ENCODE data around the gene RTF2. TPM values are rescaled to one million over a fixed set of nuclear protein-coding genes. Genes with fewer than 3 reads are reported as not detected.

Gene RTF2, protein sequence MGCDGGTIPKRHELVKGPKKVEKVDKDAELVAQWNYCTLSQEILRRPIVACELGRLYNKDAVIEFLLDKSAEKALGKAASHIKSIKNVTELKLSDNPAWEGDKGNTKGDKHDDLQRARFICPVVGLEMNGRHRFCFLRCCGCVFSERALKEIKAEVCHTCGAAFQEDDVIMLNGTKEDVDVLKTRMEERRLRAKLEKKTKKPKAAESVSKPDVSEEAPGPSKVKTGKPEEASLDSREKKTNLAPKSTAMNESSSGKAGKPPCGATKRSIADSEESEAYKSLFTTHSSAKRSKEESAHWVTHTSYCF
- total RNA-seq (90.9 TPM), polyA plus RNA-seq (ENCODE audit: insufficient read depth in 1 of 8, insufficient read length in 8 of 8, low replicate concordance in 1 of 8) (100 to 1,000 TPM; 104 to 130 (median 115) TPM)
- long read RNA-seq, donor 1, transcript RTF2-207 (3 exons, 2,193 nt) = minor isoform, 8 of 31 reads
- long read RNA-seq, donor 1, transcript RTF2-202 (9 exons, 2,212 nt) = major isoform, 17 of 31 reads
- long read RNA-seq, donor 1, partial matches to known transcripts = 6 of 31 reads
- long read RNA-seq, donor 1, other reads (novel, unspliced or antisense) = 0 of 31 reads
- long read RNA-seq, donor 2, transcript RTF2-202 (9 exons, 2,212 nt) = major isoform, 5 of 6 reads
- long read RNA-seq, donor 2, partial matches to known transcripts = 0 of 6 reads
- long read RNA-seq, donor 2, other reads (novel, unspliced or antisense) = 0 of 6 reads
- long read RNA-seq, donor 3, transcript RTF2-202 (9 exons, 2,212 nt) = major isoform, 34 of 43 reads
- long read RNA-seq, donor 3, partial matches to known transcripts = 5 of 43 reads
- long read RNA-seq, donor 3, other reads (novel, unspliced or antisense) = 0 of 43 reads
- long read RNA-seq, donor 4, transcript RTF2-202 (9 exons, 2,212 nt) = major isoform, 13 of 13 reads
- long read RNA-seq, donor 4, partial matches to known transcripts = 0 of 13 reads
- long read RNA-seq, donor 4, other reads (novel, unspliced or antisense) = 0 of 13 reads
- long read RNA-seq, donor 5, transcript RTF2-202 (9 exons, 2,212 nt) = major isoform, 66 of 172 reads
- long read RNA-seq, donor 5, transcript RTF2-207 (3 exons, 2,193 nt) = minor isoform, 37 of 172 reads
- long read RNA-seq, donor 5, partial matches to known transcripts = 58 of 172 reads
- long read RNA-seq, donor 5, other reads (novel, unspliced or antisense) = 10 of 172 reads
- long read RNA-seq, donor 6, transcript RTF2-202 (9 exons, 2,212 nt) = major isoform, 64 of 111 reads
- long read RNA-seq, donor 6, transcript RTF2-207 (3 exons, 2,193 nt) = minor isoform, 8 of 111 reads
- long read RNA-seq, donor 6, partial matches to known transcripts = 34 of 111 reads
- long read RNA-seq, donor 6, other reads (novel, unspliced or antisense) = 5 of 111 reads
- long read RNA-seq, donor 7, transcript RTF2-202 (9 exons, 2,212 nt) = major isoform, 31 of 72 reads
- long read RNA-seq, donor 7, transcript RTF2-207 (3 exons, 2,193 nt) = minor isoform, 16 of 72 reads
- long read RNA-seq, donor 7, partial matches to known transcripts = 15 of 72 reads
- long read RNA-seq, donor 7, other reads (novel, unspliced or antisense) = 7 of 72 reads
- long read RNA-seq, donor 8, transcript RTF2-207 (3 exons, 2,193 nt) = minor isoform, 10 of 57 reads
- long read RNA-seq, donor 8, transcript RTF2-202 (9 exons, 2,212 nt) = major isoform, 21 of 57 reads
- long read RNA-seq, donor 8, partial matches to known transcripts = 24 of 57 reads
- long read RNA-seq, donor 8, other reads (novel, unspliced or antisense) = 0 of 57 reads
- long read RNA-seq, donor 9, transcript RTF2-207 (3 exons, 2,193 nt) = minor isoform, 11 of 62 reads
- long read RNA-seq, donor 9, transcript RTF2-202 (9 exons, 2,212 nt) = major isoform, 22 of 62 reads
- long read RNA-seq, donor 9, partial matches to known transcripts = 29 of 62 reads
- long read RNA-seq, donor 9, other reads (novel, unspliced or antisense) = 0 of 62 reads
- long read RNA-seq, donor 10, transcript RTF2-207 (3 exons, 2,193 nt) = minor isoform, 12 of 97 reads
- long read RNA-seq, donor 10, transcript RTF2-202 (9 exons, 2,212 nt) = major isoform, 34 of 97 reads
- long read RNA-seq, donor 10, partial matches to known transcripts = 43 of 97 reads
- long read RNA-seq, donor 10, other reads (novel, unspliced or antisense) = 5 of 97 reads
- long read RNA-seq, donor 11, transcript RTF2-207 (3 exons, 2,193 nt) = minor isoform, 11 of 62 reads
- long read RNA-seq, donor 11, transcript RTF2-202 (9 exons, 2,212 nt) = major isoform, 35 of 62 reads
- long read RNA-seq, donor 11, partial matches to known transcripts = 16 of 62 reads
- long read RNA-seq, donor 11, other reads (novel, unspliced or antisense) = 0 of 62 reads

DNA sequence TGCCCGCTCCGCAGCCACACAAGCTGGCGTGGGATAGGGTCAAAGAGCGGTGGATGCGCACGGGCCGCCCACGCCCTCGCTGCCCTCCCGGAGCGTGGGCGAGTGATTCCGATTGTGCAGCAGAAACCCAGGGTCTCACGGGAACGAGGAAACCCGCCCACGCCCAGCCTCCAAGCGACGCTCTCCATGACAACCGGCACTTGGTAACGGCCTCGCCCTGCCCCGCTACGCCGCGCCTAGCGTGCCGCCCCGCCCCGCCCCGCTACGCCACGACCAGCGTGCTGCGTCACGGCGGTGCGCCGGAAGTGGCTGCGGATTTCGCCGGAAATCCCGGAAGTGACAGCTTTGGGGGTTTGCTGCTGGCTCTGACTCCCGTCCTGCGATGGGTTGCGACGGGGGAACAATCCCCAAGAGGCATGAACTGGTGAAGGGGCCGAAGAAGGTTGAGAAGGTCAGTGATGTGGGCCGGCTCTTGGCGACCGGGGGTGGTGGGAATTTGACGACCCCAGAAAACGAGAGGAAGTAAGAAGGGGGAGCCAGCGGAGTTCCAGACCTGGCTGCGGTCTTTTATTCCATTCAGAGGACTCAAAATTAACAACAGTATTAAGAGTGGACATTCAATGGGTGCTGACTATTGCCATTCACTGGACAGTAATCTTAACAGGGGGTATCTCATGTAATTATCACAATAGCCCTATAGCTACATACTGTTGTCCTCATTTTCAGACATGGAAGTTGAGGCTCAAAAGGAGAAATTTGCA, at the start of gene RTF2:
Gene RTF2 (plus strand): TSS at position 312 of the 761 bp plus-strand sequence. CDS start 71 bp downstream, at position 383.
- no peaks in the 10 kb centered on the region for H3K27me3 ChIP-seq (ENCODE audit: control insufficient read depth, insufficient read depth, low read length)
- 0% methylated on average over 51 of the region's 55 CpGs for WGBS (ENCODE audit: insufficient coverage)
- peaks cover 10% of the 10 kb centered on the region for H3K4me1 ChIP-seq (ENCODE audit: control insufficient read depth, insufficient read depth, low read length)
- H3K27ac ChIP-seq (ENCODE audit: low read length) = peak within 1 kb of the TSS; percentile 84
- DNase-seq = peak; percentile 97
- peaks cover 13% of the 10 kb centered on the region for H3K36me3 ChIP-seq (ENCODE audit: control insufficient read depth, insufficient read depth, low read length)
- no peaks in the 10 kb centered on the region for H3K9me3 ChIP-seq (replicated peaks; ENCODE audit: control insufficient read depth, low read depth, low read length)
- peak within 1 kb of the TSS; percentile 96 for H3K4me3 ChIP-seq (ENCODE audit: low read length)

DNA sequence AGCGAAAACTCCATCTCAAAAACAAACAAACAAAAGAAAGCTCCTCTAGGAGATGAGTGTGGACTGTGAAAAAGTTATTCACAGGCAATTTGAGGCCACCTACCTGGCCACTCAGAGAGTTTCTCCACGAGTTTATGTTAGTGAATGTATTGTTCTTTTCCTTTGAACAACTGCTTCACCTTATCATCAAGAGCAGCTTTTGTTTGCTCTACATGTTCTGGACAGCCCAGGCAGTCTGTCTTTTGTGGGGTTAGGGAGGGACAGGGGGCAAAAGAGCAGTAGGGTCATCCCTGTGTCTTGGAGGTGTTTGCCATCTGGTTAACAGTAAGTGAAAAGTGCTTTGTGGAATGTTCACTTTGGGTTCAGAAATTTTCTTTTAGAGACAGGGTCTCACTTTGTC, 48.4 kb upstream of the RTF2 start:
- H3K4me3 ChIP-seq (ENCODE audit: low read length) = no peak overlapping the region
- no peaks in the 10 kb centered on the region for H3K27me3 ChIP-seq (ENCODE audit: control insufficient read depth, insufficient read depth, low read length)
- H3K27ac ChIP-seq (ENCODE audit: low read length) = no peak overlapping the region
- H3K9me3 ChIP-seq (replicated peaks; ENCODE audit: control insufficient read depth, low read depth, low read length) = no peaks in the 10 kb centered on the region
- no CpG with 5 or more reads among the region's 2 CpGs for WGBS (ENCODE audit: insufficient coverage)
- no peaks in the 10 kb centered on the region for H3K36me3 ChIP-seq (ENCODE audit: control insufficient read depth, insufficient read depth, low read length)
- H3K4me1 ChIP-seq (ENCODE audit: control insufficient read depth, insufficient read depth, low read length) = peaks cover 10% of the 10 kb centered on the region
- no peak for DNase-seq

DNA sequence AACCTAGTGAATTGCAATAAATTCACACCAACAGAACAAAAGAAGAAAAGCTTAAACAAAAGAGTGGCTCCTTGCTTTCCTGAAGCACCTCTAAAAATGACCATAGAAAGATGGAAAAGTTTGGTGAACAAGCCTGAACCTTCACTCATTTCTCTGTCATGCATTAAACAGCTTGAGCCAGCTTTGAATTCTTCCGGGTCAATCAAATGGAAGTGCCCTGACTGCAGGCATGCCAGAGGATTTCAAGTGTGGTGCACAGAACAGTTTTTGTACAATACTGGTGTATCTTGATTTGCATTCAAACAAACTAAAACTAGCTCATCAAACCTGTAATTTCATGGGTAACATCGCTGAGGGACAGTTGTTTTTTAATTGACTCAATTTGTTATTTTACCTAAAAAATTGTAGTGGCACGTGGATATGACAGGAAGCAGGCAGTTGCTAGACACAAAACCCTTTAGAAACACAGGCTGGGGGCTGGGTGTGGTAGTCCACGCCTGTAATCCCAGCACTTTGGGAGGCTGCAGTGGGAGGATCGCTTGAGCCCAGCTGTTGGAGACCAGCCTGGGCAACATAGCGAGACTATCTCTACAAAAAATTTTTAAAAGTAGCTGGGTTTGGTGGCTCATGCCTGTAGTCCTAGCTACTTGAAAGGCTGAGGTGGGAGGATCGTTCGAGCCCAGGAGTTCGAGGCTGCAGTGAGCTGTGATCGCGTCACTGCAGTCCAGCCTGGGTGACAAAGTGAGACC, 47.3 kb upstream of the RTF2 start:
- no peak overlapping the region for H3K27ac ChIP-seq (ENCODE audit: low read length)
- WGBS (ENCODE audit: insufficient coverage) = 100% methylated on average over 6 of the region's 11 CpGs
- no peaks in the 10 kb centered on the region for H3K9me3 ChIP-seq (replicated peaks; ENCODE audit: control insufficient read depth, low read depth, low read length)

DNA sequence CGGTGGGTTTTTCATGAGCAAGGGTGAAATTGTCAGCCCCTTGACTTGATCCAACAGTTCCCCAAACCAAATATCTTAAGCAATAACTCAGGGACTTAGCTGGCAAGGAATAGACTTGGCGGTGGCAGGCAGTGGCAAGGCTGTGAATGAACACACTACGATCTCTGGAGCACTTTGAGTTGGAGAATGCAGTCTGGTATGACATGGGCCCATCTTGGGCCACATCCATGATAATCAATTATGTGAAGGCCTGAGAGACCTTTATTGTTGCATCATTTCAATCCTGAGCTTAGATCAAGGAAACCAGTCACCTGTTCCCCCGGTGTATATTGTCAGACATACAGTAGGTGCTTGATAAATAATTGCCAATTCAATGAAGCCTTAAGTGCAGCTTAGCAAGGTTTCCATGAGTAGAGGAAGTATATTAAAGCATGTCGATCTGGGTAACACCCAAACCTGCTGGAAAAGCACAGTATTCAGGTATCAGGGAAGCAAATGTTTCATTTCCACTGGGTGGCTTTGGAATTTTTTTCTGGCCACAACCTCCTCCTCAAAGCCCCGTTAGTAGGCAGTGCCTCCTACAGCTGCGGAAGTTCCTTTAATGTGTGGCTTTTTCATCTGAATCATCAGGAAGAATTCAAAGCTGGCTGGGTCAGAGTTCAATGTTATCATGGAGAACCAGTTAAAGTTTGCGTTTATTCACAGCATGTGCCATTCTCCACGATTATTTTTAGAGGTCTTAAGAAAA, 46.2 kb upstream of the RTF2 start:
- Histone ChIP-seq H3K9me3 (replicated peaks; ENCODE audit: control insufficient read depth, low read depth, low read length) (no peaks in the 10 kb centered on the region), H3K4me3 (ENCODE audit: low read length) (no peak overlapping the region), H3K27me3 (ENCODE audit: control insufficient read depth, insufficient read depth, low read length) (no peaks in the 10 kb centered on the region), H3K4me1 (ENCODE audit: control insufficient read depth, insufficient read depth, low read length) (peaks cover 10% of the 10 kb centered on the region), H3K36me3 (ENCODE audit: control insufficient read depth, insufficient read depth, low read length) (no peaks in the 10 kb centered on the region), H3K27ac (ENCODE audit: low read length) (no peak overlapping the region)
- WGBS (ENCODE audit: insufficient coverage) = 86% methylated on average over 4 of the region's 9 CpGs
- DNase-seq = peak; percentile 32

More for the DNA sequence above, 47.3 kb upstream of the RTF2 start:
- Histone ChIP-seq H3K4me1 (ENCODE audit: control insufficient read depth, insufficient read depth, low read length) (peaks cover 10% of the 10 kb centered on the region), H3K27me3 (ENCODE audit: control insufficient read depth, insufficient read depth, low read length) (no peaks in the 10 kb centered on the region), H3K36me3 (ENCODE audit: control insufficient read depth, insufficient read depth, low read length) (no peaks in the 10 kb centered on the region), H3K4me3 (ENCODE audit: low read length) (no peak overlapping the region)
- DNase-seq = no peak

DNA sequence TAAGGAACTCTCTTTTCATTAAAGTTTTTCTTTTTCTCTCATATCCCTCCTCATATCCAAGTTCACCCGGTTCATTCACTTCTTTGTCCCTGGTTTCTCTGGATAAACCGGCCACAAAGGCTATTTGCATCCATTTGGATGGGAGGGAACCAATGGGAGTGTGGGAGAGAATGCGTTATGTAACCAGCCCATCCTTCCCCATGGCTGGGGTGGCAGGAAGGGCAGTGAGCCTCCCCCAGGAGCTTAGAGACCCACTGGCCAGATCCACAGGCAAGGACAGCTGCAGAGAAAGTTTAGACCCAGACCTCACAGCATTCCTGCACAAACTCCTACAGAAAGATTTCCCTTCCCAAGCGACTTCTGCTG, 45.6 kb upstream of the RTF2 start:
- no peak overlapping the region for H3K4me3 ChIP-seq (ENCODE audit: low read length)
- peak overlapping the region; percentile 8 for H3K27ac ChIP-seq (ENCODE audit: low read length)
- no peaks in the 10 kb centered on the region for H3K9me3 ChIP-seq (replicated peaks; ENCODE audit: control insufficient read depth, low read depth, low read length)
- peak; percentile 35 for DNase-seq
- H3K36me3 ChIP-seq (ENCODE audit: control insufficient read depth, insufficient read depth, low read length) = no peaks in the 10 kb centered on the region
- peaks cover 10% of the 10 kb centered on the region for H3K4me1 ChIP-seq (ENCODE audit: control insufficient read depth, insufficient read depth, low read length)
- WGBS (ENCODE audit: insufficient coverage) = no CpG with 5 or more reads among the region's 4 CpGs
- no peaks in the 10 kb centered on the region for H3K27me3 ChIP-seq (ENCODE audit: control insufficient read depth, insufficient read depth, low read length)

DNA sequence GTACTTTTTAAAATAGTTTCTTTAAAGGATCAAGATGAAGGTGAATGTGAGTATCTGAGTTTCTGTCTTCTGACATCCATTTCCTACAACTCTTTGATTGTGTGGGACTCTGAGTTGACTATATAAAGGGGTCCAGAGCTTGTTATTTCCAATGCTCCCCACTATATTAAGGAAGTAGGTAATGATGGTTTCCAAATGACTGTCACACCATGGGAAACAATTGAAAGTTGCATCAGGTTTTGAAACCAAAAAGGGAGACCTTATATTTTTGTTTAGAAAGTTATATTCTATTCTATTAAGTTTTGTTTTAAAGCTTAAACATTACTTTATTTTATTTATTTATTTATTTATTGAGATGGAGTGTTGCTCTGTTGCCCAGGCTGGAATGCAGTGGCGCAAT, 45.2 kb upstream of the RTF2 start:
- peaks cover 11% of the 10 kb centered on the region for H3K4me1 ChIP-seq (ENCODE audit: control insufficient read depth, insufficient read depth, low read length)

DNA sequence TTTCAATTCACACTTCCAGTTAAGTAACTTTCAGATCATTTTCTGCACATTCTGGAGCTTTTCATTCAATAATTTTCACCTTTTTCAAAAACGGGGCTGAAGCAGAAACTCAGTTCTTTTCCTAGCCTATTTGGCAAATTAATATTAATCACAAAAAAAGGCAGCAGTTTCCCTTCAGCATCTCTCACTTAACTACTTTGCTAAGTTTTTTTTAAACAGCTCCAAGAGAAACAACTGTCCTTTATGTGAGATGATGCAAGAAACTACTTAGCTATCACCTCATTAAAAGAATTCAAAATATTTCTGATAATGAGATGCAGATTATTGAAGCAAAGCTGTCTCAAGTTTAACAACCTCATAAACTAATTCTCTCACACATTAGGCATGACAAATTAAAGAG, 44.5 kb upstream of the RTF2 start:
- DNase-seq = no peak
- peaks cover 18% of the 10 kb centered on the region for H3K4me1 ChIP-seq (ENCODE audit: control insufficient read depth, insufficient read depth, low read length)
- no CpG with 5 or more reads among the region's 1 CpG for WGBS (ENCODE audit: insufficient coverage)

More for the DNA sequence above, 45.2 kb upstream of the RTF2 start:
- H3K27ac ChIP-seq (ENCODE audit: low read length) = no peak overlapping the region
- no peak overlapping the region for H3K4me3 ChIP-seq (ENCODE audit: low read length)
- no peaks in the 10 kb centered on the region for H3K9me3 ChIP-seq (replicated peaks; ENCODE audit: control insufficient read depth, low read depth, low read length)
- H3K36me3 ChIP-seq (ENCODE audit: control insufficient read depth, insufficient read depth, low read length) = no peaks in the 10 kb centered on the region
- WGBS (ENCODE audit: insufficient coverage) = no CpG with 5 or more reads among the region's 1 CpG
- H3K27me3 ChIP-seq (ENCODE audit: control insufficient read depth, insufficient read depth, low read length) = no peaks in the 10 kb centered on the region
- no peak for DNase-seq

More for the DNA sequence above, 44.5 kb upstream of the RTF2 start:
- Histone ChIP-seq H3K27ac (ENCODE audit: low read length) (no peak overlapping the region), H3K27me3 (ENCODE audit: control insufficient read depth, insufficient read depth, low read length) (no peaks in the 10 kb centered on the region), H3K9me3 (replicated peaks; ENCODE audit: control insufficient read depth, low read depth, low read length) (no peaks in the 10 kb centered on the region), H3K36me3 (ENCODE audit: control insufficient read depth, insufficient read depth, low read length) (no peaks in the 10 kb centered on the region), H3K4me3 (ENCODE audit: low read length) (no peak overlapping the region)

All from muscle of leg (tissue), 16 donors.